Keratinocyte (primary cell): ENCODE measurements around the gene NCK1. TPM values are rescaled to one million over a fixed set of nuclear protein-coding genes. Genes with fewer than 3 reads are reported as not detected.

Source experiments
- DNase-seq: peaks from one replicate; pipeline ENCODE4 v3.0.0-alpha.2; 2011; ENCODE audit warnings: low read depth, missing footprints, low spot score
- FAIRE-seq: peaks from 2 replicates; lab custom pipeline; 2011; peaks lifted over from hg19 to GRCh38; lab: Jason Lieb, UNC
- H2AFZ ChIP-seq: 2 replicates; pipeline ENCODE4 v1.6.0; 2012; ENCODE audit warnings: low read length, control low read depth, inconsistent platforms; ENCODE audit not compliant: control insufficient read depth
- H3K27ac ChIP-seq: 2 replicates; pipeline ENCODE4 v1.5.1; 2011; ENCODE audit warnings: low read length; ENCODE audit not compliant: control insufficient read depth, insufficient read depth
- H3K27me3 ChIP-seq: 3 replicates; pipeline ENCODE4 v1.6.0; 2011; ENCODE audit warnings: low read length; ENCODE audit not compliant: control insufficient read depth, insufficient read depth; ENCODE audit errors: extremely low read depth
- H3K36me3 ChIP-seq, 2 experiments: 2 replicates in 1 of 2; 3 replicates in 1 of 2; pipeline ENCODE4 v1.5.1; 2011; ENCODE audit warnings: low read length in 2 of 2, mild to moderate bottlenecking in 1 of 2; ENCODE audit not compliant: control insufficient read depth in 2 of 2, insufficient read depth in 2 of 2; ENCODE audit errors: extremely low read depth in 1 of 2
- H3K4me1 ChIP-seq: 3 replicates; pipeline ENCODE4 v1.5.1; 2011; ENCODE audit warnings: low read length; ENCODE audit not compliant: control insufficient read depth, insufficient read depth; ENCODE audit errors: extremely low read depth
- H3K4me2 ChIP-seq: 3 replicates; pipeline ENCODE4 v1.6.0; 2011; ENCODE audit warnings: low read depth, low read length; ENCODE audit not compliant: control insufficient read depth, insufficient read depth; ENCODE audit errors: extremely low read depth
- H3K4me3 ChIP-seq, 3 experiments: fragments of 200-600 bp in 1 of 3; sonication (generic) in 1 of 3; 2 replicates in 2 of 3; 3 replicates in 1 of 3; pipeline ENCODE4 v1.5.1; 2011 to 2016; ENCODE audit warnings: low read length in 3 of 3, mild to moderate bottlenecking in 3 of 3, control low read depth in 2 of 3, inconsistent platforms in 1 of 3, low read depth in 1 of 3, mixed read lengths in 1 of 3, mixed run types in 1 of 3, moderate library complexity in 1 of 3; ENCODE audit not compliant: control insufficient read depth in 2 of 3, insufficient read depth in 2 of 3; ENCODE audit errors: extremely low read depth in 1 of 3
- H3K79me2 ChIP-seq: 2 replicates; pipeline ENCODE4 v1.6.0; 2012; ENCODE audit warnings: low read length; ENCODE audit not compliant: control insufficient read depth, insufficient read depth
- H3K9ac ChIP-seq: 3 replicates; pipeline ENCODE4 v1.6.0; 2011; ENCODE audit warnings: low read length; ENCODE audit not compliant: control insufficient read depth, insufficient read depth; ENCODE audit errors: extremely low read depth
- H3K9me1 ChIP-seq: 3 replicates; pipeline ENCODE4 v1.6.0; 2011; ENCODE audit warnings: low read length; ENCODE audit not compliant: control insufficient read depth, insufficient read depth; ENCODE audit errors: extremely low read depth
- H3K9me3 ChIP-seq: 2 replicates; pipeline ENCODE4 v1.5.1; 2012; ENCODE audit warnings: low read depth, low read length; ENCODE audit not compliant: control insufficient read depth
- H4K20me1 ChIP-seq: 3 replicates; pipeline ENCODE4 v1.6.0; 2011; ENCODE audit warnings: low read length; ENCODE audit not compliant: control insufficient read depth, insufficient read depth; ENCODE audit errors: extremely low read depth
- CTCF ChIP-seq, 3 experiments: IDR thresholded peaks in 1 of 3; conservative IDR thresholded peaks in 1 of 3; optimal IDR thresholded peaks in 1 of 3; 2 replicates in 2 of 3; 3 replicates in 1 of 3; pipeline versions ENCODE3 to v1.5.1; 2011; ENCODE audit warnings: low read length in 3 of 3, mild to moderate bottlenecking in 3 of 3, moderate library complexity in 2 of 3, control low read depth in 1 of 3, inconsistent platforms in 1 of 3; ENCODE audit not compliant: insufficient read depth in 2 of 3; ENCODE audit errors: extremely low read depth in 1 of 3
- EZH2 ChIP-seq: IDR thresholded peaks from one replicate; pipeline ENCODE4 v1.6.1; 2012; ENCODE audit warnings: inconsistent platforms, mild to moderate bottlenecking, low read length, moderate library complexity
- dilution Hi-C: fragments of 300-500 bp; cut with MboI; formaldehyde crosslinking; loops from one replicate; pipeline ENCODE4 v1.7.0; 2020; ENCODE audit warnings: low sequenced_read_pairs; ENCODE audit not compliant: extremely low pct_ligation_motif_present
- polyA plus RNA-seq, 5 experiments: library from polyadenylated mRNA; depleted of rRNA in 3 of 5; stranded (reverse) in 3 of 5; stranded (forward) in 1 of 5; unstranded in 1 of 5; fragments of >200 nt; gene quantifications; 1 replicate in 1 of 5; 2 replicates in 3 of 5; 3 replicates in 1 of 5; pipeline versions ENCODE4 v1.2.1 to v1.2.3, GENCODE V29; 2011 to 2012; ENCODE audit warnings: missing spikeins in 2 of 5, low read depth in 1 of 5, low replicate concordance in 1 of 5

Gene NCK1
- polyA plus RNA-seq, 1 donor (not counting 4 experiments of a cell fraction or from before 2014, with no cell fraction given): 57.9 TPM

GRCh38 chr3:136914739-136915138 lies 52.7 kb downstream of the NCK1 start:
- Histone ChIP-seq H3K79me2 (peaks cover 79% of the 10 kb centered on the region), H3K27me3 (no peaks in the 10 kb centered on the region), H3K27ac (no peak overlapping the region), H3K4me1 (peaks cover 6% of the 10 kb centered on the region), H3K9me1 (no peaks in the 10 kb centered on the region), H3K4me3 (no peak overlapping the region), H2AFZ (no peak overlapping the region), H3K9me3 (no peaks in the 10 kb centered on the region), H3K9ac (no peak overlapping the region), H3K36me3 (no peaks in the 10 kb centered on the region), H4K20me1 (no peaks in the 10 kb centered on the region), H3K4me2 (no peak overlapping the region)
- FAIRE-seq (no peak), DNase-seq (no peak)
- dilution Hi-C loops: no loop called here
- TF ChIP-seq EZH2: no peak
- no peak for TF ChIP-seq CTCF (optimal IDR thresholded peaks at IDR 0.05 in 1 of 3, IDR thresholded peaks at IDR 0.05 in 1 of 3, conservative IDR thresholded peaks at IDR 0.05 in 1 of 3; ENCODE audit: extremely low read depth in 1 of 3, insufficient read depth in 2 of 3, low read length in 3 of 3)

GRCh38 chr3:136916223-136916622 lies 54.2 kb downstream of the NCK1 start:
- Histone ChIP-seq H4K20me1 (no peaks in the 10 kb centered on the region), H3K27me3 (no peaks in the 10 kb centered on the region), H2AFZ (no peak overlapping the region), H3K9ac (no peak overlapping the region), H3K4me3 (no peak overlapping the region), H3K79me2 (peaks cover 69% of the 10 kb centered on the region), H3K4me1 (peaks cover 7% of the 10 kb centered on the region), H3K4me2 (no peak overlapping the region), H3K36me3 (no peaks in the 10 kb centered on the region), H3K9me1 (no peaks in the 10 kb centered on the region), H3K9me3 (no peaks in the 10 kb centered on the region), H3K27ac (no peak overlapping the region)
- peak; percentile 72 for FAIRE-seq
- TF ChIP-seq EZH2 (no peak), CTCF (optimal IDR thresholded peaks at IDR 0.05 in 1 of 3, IDR thresholded peaks at IDR 0.05 in 1 of 3, conservative IDR thresholded peaks at IDR 0.05 in 1 of 3; ENCODE audit: extremely low read depth in 1 of 3, insufficient read depth in 2 of 3, low read length in 3 of 3) (no peak)
- dilution Hi-C loops: no loop called here
- DNase-seq: peak; percentile 9
